ENCODE results near the gene OVOL1.
"Not testable (repeated sequence)": the region's sequence is repeated elsewhere in the genome, so short reads cannot be mapped to it uniquely, and the experiment has no call there.

OVOL1 gene

GRCh38 chr11:65817835-65818680 lies 31.2 kb downstream of the OVOL1 start:
- DNase-seq: peak; percentile 92

- DNase-seq: no peak
These were observed 34.2 kb downstream of the OVOL1 start for GRCh38 chr11:65821107-65821506.

GRCh38 chr11:65822776-65823528 lies 36.1 kb downstream of the OVOL1 start:
- no peak for DNase-seq

- no peak for DNase-seq
These were observed 40.3 kb downstream of the OVOL1 start for GRCh38 chr11:65826984-65827735.

- DNase-seq: no peak
These were observed 42.6 kb downstream of the OVOL1 start for GRCh38 chr11:65829459-65829858.

GRCh38 chr11:65832231-65832630 lies 45.4 kb downstream of the OVOL1 start:
- DNase-seq: not testable (repeated sequence)

GRCh38 chr11:65833297-65834030 lies 46.6 kb downstream of the OVOL1 start, which contains the start of gene SNX32:
TSS of gene SNX32 (plus strand) at chr11:65833963. CDS start at chr11:65834066, 103 bp downstream.
- DNase-seq: peak; percentile 82

GRCh38 chr11:65834202-65834601 lies 47.3 kb downstream of the OVOL1 start:
- no peak for DNase-seq

- DNase-seq: no peak
These were observed 55.3 kb downstream of the OVOL1 start for GRCh38 chr11:65842144-65842543.

- DNase-seq: no peak
These were observed 56.9 kb downstream of the OVOL1 start for GRCh38 chr11:65843811-65844210.

- no peak for DNase-seq
These were observed 57.5 kb downstream of the OVOL1 start for GRCh38 chr11:65844231-65844872.

All from amniotic stem cell (primary cell).